Suprapubic skin (tissue), 4 donors: ENCODE measurements around the gene IL4I1.

Source experiments
- POLR2A ChIP-seq, 2 donors: fragments of 450-650 bp; IDR thresholded peaks; one replicate each; pipeline ENCODE4 v1.6.1; 2017; ENCODE audit warnings: antibody characterized with exemption in 2 of 2, mild to moderate bottlenecking in 2 of 2, moderate library complexity in 2 of 2
- POLR2AphosphoS5 ChIP-seq, 3 donors: sonication (generic); formaldehyde crosslinking; IDR thresholded peaks; one replicate each; pipeline ENCODE4 v1.6.1; 2017; ENCODE audit warnings: antibody characterized with exemption in 3 of 3

- TF ChIP-seq POLR2AphosphoS5 (IDR thresholded peaks at IDR 0.05) (no peak), POLR2A (IDR thresholded peaks at IDR 0.05) (no peak)
Measured at GRCh38 chr19:49927526-49928264, 31.0 kb upstream of the IL4I1 start.
